T-helper 1 cell treated with Interleukin-12 subunit alpha and Interleukin-12 subunit beta and Interleukin-4 antibody, amounts not matched to agents 30 μg/mL and 1 μg/mL, for 36 hours (primary cell): ENCODE measurements around the gene TMPRSS9.

ENCODE experiments used
- H3K27ac Mint-ChIP-seq: one replicate; pipeline ENCODE4 v1.8.0; 2021; ENCODE audit warnings: mild to moderate bottlenecking, mixed read lengths
- H3K27me3 Mint-ChIP-seq: one replicate; pipeline ENCODE4 v1.8.0; 2021; ENCODE audit warnings: low read depth, mixed read lengths
- H3K36me3 Mint-ChIP-seq: one replicate; pipeline ENCODE4 v1.8.0; 2021; ENCODE audit warnings: low read depth, mixed read lengths
- H3K4me1 Mint-ChIP-seq: one replicate; pipeline ENCODE4 v1.8.0; 2021; ENCODE audit warnings: low read depth, mixed read lengths
- H3K4me3 Mint-ChIP-seq: one replicate; pipeline ENCODE4 v1.8.0; 2021; ENCODE audit warnings: mild to moderate bottlenecking, moderate library complexity, mixed read lengths
- H3K9me3 Mint-ChIP-seq: one replicate; pipeline ENCODE4 v1.8.0; 2021; ENCODE audit warnings: mixed read lengths

TMPRSS9 gene

DNA sequence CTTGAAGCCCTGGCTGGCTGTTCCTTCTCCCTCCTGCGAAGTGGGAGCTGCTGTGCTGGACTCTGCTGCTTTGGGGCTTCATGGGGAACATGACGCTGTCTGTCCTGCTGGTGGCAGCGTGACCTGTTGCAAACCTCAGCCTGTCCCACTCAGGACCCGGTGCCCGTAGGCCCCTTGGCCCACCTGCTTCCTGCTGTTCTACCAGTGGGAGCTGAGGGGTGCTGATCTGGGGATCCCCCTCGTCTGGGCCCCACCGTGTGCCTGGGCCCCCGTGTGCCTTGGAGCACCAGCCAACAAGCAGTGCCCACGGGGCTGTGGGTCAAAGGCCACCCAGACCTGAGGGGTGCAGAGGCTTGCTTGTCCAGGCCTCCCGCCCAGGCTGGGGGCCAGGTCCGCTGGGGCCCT, 26.3 kb upstream of the TMPRSS9 start:
- H3K4me3 Mint-ChIP-seq, result no peak overlapping the region
- peaks cover 17% of the 10 kb centered on the region for H3K36me3 Mint-ChIP-seq
- peaks cover 30% of the 10 kb centered on the region for H3K4me1 Mint-ChIP-seq
- H3K27ac Mint-ChIP-seq, result no peak overlapping the region
- H3K9me3 Mint-ChIP-seq, result peaks cover 5% of the 10 kb centered on the region
- no peaks in the 10 kb centered on the region for H3K27me3 Mint-ChIP-seq

DNA sequence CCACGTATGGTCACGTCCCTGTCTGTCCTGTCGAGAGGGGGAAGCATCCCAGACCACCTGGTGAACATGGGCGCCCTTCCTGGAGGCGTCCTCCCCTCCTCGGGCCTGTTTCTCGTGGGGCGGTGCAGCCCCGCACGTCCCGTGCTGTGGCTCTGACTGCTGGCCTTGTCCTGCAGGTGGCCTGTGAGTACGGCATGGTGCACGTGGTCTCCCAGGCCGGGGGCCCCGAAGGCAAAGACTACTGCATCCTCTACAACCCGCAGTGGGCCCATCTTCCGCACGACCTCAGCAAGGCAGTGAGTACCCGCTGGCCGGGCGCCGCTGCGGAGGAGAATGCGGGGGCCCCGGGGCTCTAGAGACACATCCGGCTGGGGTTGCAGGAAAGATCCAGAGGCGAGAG, 25.6 kb upstream of the TMPRSS9 start:
- H3K36me3 Mint-ChIP-seq, result peaks cover 17% of the 10 kb centered on the region
- no peak overlapping the region for H3K4me3 Mint-ChIP-seq
- no peaks in the 10 kb centered on the region for H3K27me3 Mint-ChIP-seq
- no peak overlapping the region for H3K27ac Mint-ChIP-seq
- peaks cover 26% of the 10 kb centered on the region for H3K4me1 Mint-ChIP-seq
- peaks cover 5% of the 10 kb centered on the region for H3K9me3 Mint-ChIP-seq

DNA sequence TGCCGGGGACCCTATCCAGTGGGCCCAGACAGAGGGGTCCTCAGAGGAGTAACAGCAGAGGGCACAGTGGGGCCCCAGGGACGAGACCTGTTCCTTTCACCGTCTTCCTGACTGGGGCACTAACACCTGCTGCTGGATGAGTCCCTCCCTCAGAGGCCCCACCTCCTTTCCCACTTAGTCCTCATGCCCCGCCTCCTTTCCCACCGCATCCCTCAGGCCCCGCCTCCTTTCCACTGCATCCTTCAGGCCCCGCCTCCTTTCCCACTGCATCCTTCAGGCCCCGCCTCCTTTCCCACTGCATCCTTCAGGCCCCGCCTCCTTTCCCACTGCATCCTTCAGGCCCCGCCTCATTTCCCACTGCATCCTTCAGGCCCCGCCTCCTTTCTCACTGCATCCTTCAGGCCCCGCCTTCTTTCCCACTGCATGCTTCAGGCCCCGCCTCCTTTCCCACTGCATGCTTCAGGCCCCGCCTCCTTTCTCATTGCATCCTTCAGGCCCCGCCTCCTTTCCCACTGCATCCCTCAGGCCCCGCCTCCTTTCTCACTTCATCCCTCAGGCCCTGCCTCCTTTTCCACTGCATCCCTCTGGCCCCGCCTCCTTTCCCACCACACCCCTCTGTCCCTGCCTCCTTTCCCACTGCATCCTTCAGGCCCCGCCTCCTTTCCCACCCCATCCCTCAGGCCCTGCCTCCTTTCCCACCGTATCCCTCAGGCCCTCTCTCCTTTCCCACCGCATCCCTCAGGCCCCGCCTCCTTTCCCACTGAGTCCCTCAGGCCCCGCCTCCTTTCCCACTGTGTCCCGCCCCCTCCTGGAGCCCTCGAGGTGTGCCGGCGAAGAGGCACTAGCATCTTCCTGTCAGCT, 24.8 kb upstream of the TMPRSS9 start:
- no peak overlapping the region for H3K4me3 Mint-ChIP-seq
- peaks cover 12% of the 10 kb centered on the region for H3K36me3 Mint-ChIP-seq
- H3K27ac Mint-ChIP-seq, result peak overlapping the region; percentile 66
- H3K4me1 Mint-ChIP-seq, result peaks cover 20% of the 10 kb centered on the region
- H3K9me3 Mint-ChIP-seq, result peaks cover 5% of the 10 kb centered on the region
- H3K27me3 Mint-ChIP-seq, result no peaks in the 10 kb centered on the region

DNA sequence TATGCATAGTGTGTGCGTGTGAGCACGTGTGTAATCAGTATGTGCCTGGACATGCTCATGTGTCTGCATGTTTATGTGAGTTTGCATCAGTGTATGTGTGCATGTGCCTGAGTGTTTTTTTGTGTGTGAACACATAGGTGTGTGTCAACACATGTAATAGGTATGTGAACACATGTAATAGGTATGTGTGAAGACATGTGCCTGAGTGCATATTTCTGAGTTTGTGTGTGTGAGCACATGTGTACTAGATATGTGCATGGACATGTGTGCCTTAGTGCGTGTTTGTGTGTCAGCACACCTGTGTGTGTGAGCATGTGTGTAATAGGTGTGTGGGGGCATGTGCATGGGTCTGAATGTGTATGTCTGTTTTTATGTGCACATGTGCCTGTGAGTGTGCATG, 24.2 kb upstream of the TMPRSS9 start:
- Mint-ChIP-seq H3K4me1 (peaks cover 14% of the 10 kb centered on the region), H3K4me3 (no peak overlapping the region), H3K27me3 (no peaks in the 10 kb centered on the region), H3K36me3 (peaks cover 12% of the 10 kb centered on the region), H3K27ac (peak overlapping the region; percentile 66), H3K9me3 (peaks cover 5% of the 10 kb centered on the region)

DNA sequence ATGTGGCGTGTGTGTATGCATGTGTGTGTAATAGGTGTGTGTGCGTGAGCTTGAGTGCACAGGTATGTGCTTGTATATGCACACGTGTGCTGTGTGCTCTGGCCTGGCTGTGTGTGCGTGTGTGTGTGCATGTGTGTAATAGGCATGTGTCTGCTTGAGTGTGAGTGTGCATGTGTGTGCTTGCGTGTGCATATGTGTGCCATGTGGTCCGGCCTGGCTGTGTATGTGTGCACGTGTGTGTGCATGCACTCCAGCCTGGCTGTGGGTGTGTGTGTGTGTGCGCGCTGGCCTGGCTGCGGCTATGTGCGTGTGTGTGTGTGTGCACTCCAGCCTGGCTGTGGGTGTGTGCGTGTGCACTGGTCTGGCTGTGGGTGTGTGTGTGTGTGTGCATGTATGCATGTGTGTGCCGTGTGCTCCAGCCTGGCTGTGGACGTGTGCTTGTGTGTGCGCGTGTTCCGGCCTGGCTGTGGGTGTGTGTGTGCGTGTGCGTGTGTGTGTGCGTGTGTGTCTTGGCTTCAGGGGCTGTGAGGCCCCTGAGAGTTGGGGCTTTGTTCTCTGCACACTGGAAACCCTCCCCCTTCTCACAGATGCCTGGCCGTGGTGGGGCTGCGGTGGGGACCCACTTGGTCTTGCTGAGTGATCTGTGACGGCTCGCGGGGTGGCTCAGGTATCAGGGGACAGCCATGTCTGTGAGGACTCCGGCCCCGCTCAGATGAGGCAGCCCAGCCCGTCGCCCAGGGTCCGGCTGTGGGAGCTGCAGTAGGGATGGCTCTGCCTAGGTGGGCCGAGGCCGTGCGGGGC, 23.3 kb upstream of the TMPRSS9 start:
- peaks cover 9% of the 10 kb centered on the region for H3K4me1 Mint-ChIP-seq
- H3K27ac Mint-ChIP-seq, result no peak overlapping the region
- H3K36me3 Mint-ChIP-seq, result peaks cover 12% of the 10 kb centered on the region
- H3K27me3 Mint-ChIP-seq, result no peaks in the 10 kb centered on the region
- H3K9me3 Mint-ChIP-seq, result peaks cover 5% of the 10 kb centered on the region
- H3K4me3 Mint-ChIP-seq, result no peak overlapping the region

DNA sequence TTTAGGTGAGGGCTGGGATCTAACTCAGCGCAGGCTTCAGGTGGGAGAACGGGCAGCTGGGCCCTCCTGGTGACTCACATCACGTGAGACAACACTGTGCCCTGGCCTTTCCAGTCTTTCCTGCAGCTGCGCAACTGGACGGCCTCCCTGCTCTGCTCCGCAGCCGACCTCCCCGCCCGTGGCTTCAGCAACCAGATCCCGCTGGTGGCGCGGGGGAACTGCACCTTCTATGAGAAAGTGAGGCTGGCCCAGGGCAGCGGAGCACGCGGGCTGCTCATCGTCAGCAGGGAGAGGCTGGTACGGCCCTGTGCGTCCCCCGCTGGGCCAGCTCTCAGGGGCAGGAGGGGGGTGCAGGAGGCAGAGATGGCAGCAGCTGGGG, 22.7 kb upstream of the TMPRSS9 start:
- H3K27ac Mint-ChIP-seq, result no peak overlapping the region
- peaks cover 12% of the 10 kb centered on the region for H3K36me3 Mint-ChIP-seq
- H3K9me3 Mint-ChIP-seq, result peaks cover 5% of the 10 kb centered on the region
- peaks cover 6% of the 10 kb centered on the region for H3K4me1 Mint-ChIP-seq
- no peaks in the 10 kb centered on the region for H3K27me3 Mint-ChIP-seq
- H3K4me3 Mint-ChIP-seq, result no peak overlapping the region

DNA sequence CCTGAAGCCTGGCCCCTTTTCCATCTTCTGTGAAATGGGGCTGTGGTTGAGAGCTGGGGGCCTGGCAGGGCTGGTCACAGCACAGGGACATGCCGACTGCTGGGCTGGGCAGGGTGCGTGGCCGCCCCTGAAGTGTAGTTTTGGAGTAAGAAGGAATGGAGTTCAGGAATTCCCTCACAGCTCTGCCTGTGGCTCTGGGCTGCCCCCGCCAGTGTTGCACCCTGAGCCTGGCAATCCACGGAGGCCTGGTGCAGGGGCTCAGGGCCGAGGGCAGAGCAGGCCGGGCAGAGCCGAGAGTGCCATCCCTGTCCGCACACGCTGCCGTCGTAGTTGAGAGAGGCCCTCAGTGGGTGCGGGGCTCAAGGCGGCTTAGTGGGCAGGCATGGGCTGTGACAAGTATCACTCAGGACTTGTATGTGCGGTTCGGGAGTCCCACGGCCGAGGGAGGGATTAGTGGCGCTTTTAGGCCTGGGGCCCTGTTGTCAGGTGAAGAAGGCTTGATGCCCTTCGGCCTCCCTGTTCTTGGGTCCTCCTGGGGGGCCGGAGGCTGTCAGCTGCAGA, 21.9 kb upstream of the TMPRSS9 start:
- H3K27me3 Mint-ChIP-seq, result no peaks in the 10 kb centered on the region
- H3K27ac Mint-ChIP-seq, result no peak overlapping the region
- peaks cover 5% of the 10 kb centered on the region for H3K9me3 Mint-ChIP-seq
- H3K36me3 Mint-ChIP-seq, result peaks cover 12% of the 10 kb centered on the region
- peaks cover 2% of the 10 kb centered on the region for H3K4me1 Mint-ChIP-seq
- no peak overlapping the region for H3K4me3 Mint-ChIP-seq

DNA sequence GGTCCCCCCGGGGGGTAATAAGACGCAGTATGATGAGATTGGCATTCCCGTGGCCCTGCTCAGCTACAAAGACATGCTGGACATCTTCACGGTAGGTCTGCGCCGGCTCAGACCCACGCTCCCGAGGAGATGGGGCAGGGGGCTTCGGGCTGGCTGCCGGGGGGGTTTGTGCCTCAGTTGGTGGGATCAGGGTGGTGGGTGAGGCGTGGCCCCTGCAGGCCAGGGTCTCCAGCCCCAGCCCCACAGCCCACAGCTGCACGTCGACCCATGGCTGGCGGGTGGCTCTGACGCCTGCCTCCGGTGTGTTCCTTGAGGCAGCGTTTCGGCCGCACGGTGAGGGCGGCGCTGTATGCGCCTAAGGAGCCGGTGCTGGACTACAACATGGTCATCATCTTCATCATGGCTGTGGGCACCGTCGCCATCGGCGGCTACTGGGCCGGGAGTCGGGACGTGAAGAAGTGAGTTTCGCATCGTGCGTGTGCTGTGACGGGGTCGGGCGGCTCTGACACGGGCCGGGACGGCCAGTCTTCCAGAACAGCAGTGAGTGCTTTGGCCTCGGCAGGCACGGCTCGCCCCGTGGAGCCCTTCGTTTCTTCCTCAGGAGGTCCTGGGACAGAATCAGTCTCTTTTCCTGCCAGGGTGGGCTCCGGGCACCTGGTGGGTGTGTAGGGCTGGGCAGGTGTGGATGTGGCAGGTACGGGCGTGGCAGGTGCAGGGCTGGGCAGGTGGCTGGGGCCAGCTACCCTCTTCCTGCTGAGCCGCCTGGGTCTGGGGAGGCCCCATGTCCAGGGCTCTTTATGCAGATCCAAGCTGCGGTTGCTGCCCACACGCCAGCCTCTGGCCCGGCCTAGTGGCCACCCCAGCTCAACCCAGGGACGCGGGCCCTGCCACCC, 21.1 kb upstream of the TMPRSS9 start:
- Mint-ChIP-seq H3K27me3 (no peaks in the 10 kb centered on the region), H3K36me3 (peaks cover 12% of the 10 kb centered on the region), H3K4me1 (peaks cover 2% of the 10 kb centered on the region), H3K27ac (no peak overlapping the region), H3K9me3 (peaks cover 5% of the 10 kb centered on the region), H3K4me3 (no peak overlapping the region)

DNA sequence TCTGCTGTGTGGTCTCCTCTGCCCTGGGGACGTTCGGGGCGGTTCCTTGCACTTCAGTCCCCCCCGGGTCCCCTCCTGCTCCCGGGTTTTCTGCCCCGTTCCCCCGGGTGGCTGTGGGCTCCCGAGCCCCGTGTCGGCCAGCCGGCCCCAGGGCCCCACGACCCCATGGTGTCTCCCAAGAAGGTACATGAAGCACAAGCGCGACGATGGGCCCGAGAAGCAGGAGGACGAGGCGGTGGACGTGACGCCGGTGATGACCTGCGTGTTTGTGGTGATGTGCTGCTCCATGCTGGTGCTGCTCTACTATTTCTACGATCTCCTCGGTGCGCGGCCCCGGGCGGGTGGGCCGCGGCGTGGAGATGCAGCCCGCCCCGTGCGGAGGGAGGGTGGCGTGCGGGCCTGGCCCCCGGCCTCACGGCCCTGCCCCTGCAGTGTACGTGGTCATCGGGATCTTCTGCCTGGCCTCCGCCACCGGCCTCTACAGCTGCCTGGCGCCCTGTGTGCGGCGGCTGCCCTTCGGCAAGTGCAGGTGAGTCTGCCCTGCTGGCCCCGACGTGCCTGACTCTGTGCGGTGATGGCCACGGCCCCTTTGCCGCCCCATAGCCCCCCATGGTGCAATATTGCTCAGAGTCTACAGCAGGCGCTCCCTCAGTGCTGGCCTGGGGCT, 20.3 kb upstream of the TMPRSS9 start:
- peaks cover 5% of the 10 kb centered on the region for H3K9me3 Mint-ChIP-seq
- H3K27me3 Mint-ChIP-seq, result no peaks in the 10 kb centered on the region

DNA sequence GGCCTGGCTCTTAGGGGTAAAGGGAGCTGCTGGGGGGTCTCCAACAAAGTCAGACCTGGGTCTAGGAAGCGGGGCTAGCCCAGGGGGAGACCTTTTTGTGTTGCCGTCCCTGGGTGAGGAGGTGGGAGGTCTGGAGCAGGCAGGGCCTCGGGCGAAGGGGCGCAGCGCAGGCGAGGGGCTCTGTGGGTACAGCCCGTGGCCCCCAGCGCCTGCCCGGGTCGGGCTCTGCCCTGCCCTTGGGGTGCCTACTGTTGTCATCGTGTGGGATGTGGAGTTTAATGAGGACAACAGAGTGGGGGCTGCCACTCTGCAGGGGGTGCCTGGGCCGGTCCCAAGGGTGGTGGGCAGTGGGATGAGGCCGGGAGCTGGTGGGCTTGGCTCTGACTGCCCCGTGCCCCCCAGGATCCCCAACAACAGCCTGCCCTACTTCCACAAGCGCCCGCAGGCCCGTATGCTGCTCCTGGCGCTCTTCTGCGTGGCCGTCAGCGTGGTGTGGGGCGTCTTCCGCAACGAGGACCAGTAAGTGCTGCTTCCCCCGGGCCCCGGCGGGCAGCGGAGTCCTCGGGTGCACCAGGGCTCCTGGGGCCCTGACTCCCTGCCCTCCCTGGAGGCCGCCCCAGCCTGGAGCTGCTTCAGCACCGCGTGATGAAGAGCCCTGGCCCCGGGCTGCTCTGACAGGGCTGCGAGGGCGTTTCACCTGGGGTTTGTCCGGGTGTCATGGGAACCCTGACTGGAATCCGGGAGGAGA, 19.4 kb upstream of the TMPRSS9 start:
- H3K27me3 Mint-ChIP-seq, result no peaks in the 10 kb centered on the region
- H3K4me1 Mint-ChIP-seq, result peaks cover 1% of the 10 kb centered on the region
- H3K27ac Mint-ChIP-seq, result no peak overlapping the region
- peaks cover 12% of the 10 kb centered on the region for H3K36me3 Mint-ChIP-seq
- peaks cover 4% of the 10 kb centered on the region for H3K9me3 Mint-ChIP-seq
- H3K4me3 Mint-ChIP-seq, result no peak overlapping the region

More for the DNA sequence above, 20.3 kb upstream of the TMPRSS9 start:
- H3K36me3 Mint-ChIP-seq, result peaks cover 12% of the 10 kb centered on the region
- no peak overlapping the region for H3K4me3 Mint-ChIP-seq
- H3K27ac Mint-ChIP-seq, result no peak overlapping the region
- H3K4me1 Mint-ChIP-seq, result peaks cover 2% of the 10 kb centered on the region

DNA sequence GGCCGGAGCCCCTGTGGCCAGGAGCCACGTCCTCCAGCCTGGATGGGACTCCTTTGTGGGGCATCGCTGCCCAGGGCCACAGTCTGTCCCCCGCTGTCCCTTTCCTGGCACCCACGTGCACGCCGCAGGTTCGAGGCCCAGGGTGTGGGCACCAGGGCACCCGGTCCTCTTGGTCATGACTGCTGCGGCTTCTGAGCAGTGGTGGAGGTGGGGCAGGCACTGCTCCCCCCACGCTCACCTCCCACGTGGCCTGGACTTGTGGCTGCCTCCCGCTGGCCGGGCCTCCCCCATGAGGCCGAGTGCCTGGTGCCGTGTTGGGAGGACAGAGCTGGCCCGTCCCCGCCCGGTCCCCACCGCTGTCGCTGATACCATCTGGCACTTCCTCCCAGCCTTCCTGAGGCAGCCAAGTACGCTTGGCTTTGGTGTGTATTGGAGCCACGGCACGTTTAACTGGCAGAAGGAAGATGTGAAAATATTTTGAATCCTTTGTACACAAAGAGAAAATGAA, 18.8 kb upstream of the TMPRSS9 start:
- Mint-ChIP-seq H3K9me3 (no peaks in the 10 kb centered on the region), H3K27ac (no peak overlapping the region), H3K36me3 (peaks cover 8% of the 10 kb centered on the region), H3K27me3 (no peaks in the 10 kb centered on the region), H3K4me3 (no peak overlapping the region), H3K4me1 (no peaks in the 10 kb centered on the region)

DNA sequence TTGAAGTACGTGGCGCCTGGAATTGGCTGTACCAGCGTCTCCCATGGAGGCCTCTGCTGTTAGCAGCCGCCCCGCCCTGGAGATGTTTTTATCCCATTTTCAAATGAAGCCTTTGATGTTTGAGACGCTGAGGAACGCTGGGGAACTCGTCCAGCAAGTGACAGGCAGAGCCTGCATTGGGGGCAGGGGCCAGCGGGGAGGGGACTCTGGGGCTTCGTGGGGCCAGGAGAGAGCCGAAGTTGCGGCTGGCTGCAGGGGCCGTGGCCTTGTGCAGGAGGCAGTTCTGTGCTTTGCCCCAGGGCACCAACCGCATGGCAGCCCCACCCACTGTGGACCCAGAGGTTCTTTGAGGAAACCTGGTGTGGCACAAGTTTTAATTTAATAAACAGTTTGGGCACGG, 18.1 kb upstream of the TMPRSS9 start:
- Mint-ChIP-seq H3K27me3 (no peaks in the 10 kb centered on the region), H3K9me3 (no peaks in the 10 kb centered on the region), H3K4me1 (no peaks in the 10 kb centered on the region), H3K27ac (no peak overlapping the region), H3K36me3 (peaks cover 6% of the 10 kb centered on the region), H3K4me3 (no peak overlapping the region)

DNA sequence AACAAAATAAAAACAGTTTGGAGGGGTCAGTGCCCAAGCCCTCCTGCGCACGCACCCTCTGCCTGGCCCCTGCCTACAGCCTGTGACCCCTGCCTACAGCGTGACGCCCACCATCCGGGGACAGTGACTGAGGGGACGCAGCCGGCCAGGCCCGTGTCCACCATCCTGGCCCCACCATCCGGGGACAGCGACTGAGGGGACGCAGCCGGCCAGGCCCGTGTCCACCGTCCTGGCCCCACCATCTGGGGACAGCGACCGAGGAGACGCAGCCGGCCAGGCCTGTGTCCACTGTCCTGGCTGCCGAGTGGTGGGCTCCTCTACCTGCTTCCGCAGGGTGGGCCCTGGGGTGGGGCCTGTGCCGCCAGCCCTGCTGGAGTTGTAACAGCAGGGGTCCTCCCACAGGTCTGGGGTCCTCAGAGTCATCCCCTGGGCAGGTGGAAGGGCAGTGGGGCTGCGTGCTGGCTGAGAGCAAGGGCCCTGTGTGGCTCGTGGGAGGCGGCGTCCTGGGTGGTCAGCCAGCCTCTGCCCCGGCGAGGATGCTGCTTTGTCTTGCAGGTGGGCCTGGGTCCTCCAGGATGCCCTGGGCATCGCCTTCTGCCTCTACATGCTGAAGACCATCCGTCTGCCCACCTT, 17.3 kb upstream of the TMPRSS9 start:
- Mint-ChIP-seq H3K9me3 (no peaks in the 10 kb centered on the region), H3K27ac (no peak overlapping the region), H3K4me3 (no peak overlapping the region), H3K36me3 (peaks cover 4% of the 10 kb centered on the region), H3K4me1 (no peaks in the 10 kb centered on the region), H3K27me3 (no peaks in the 10 kb centered on the region)
